Bladder microvascular endothelial cell (primary cell): ENCODE data around the gene MT1X. TPM values are rescaled to one million over a fixed set of nuclear protein-coding genes. Genes with fewer than 3 reads are reported as not detected.

Source experiments
- total RNA-seq: library from RNA; depleted of rRNA; stranded (reverse); fragments of >200 nt; gene quantifications from 2 replicates; pipeline ENCODE4 v1.2.3, GENCODE V29; 2014

The MT1X gene
- 7.9 and 13.8 TPM in 2 replicates for total RNA-seq

GRCh38 chr16:56681939-56682702, at the start of gene MT1X:
Gene MT1X, plus strand, starts transcription at chr16:56682470. Its CDS starts 71 bp downstream, at chr16:56682541.

GRCh38 chr16:56637814-56638750, 44.2 kb upstream of the MT1X start, which contains the start of gene MT1A:
Gene MT1A, plus strand, starts transcription at chr16:56638666. Its CDS starts 73 bp downstream, at chr16:56638739.

GRCh38 chr16:56651586-56651985, 30.7 kb upstream of the MT1X start, which contains the start of gene MT1B:
Gene MT1B, plus strand, starts transcription at chr16:56651886. Its CDS starts 68 bp downstream, at chr16:56651954.

GRCh38 chr16:56657555-56658326, 24.5 kb upstream of the MT1X start, which contains the start of gene MT1F:
Gene MT1F, plus strand, starts transcription at chr16:56657959. Its CDS starts 100 bp downstream, at chr16:56658059.

GRCh38 chr16:56667581-56668571, 14.4 kb upstream of the MT1X start, which contains the start of gene MT1G:
Gene MT1G, minus strand, starts transcription at chr16:56668065. Its CDS starts 72 bp downstream, at chr16:56667993.

GRCh38 chr16:56669005-56669839, 13.0 kb upstream of the MT1X start, which contains the start of gene MT1H:
Gene MT1H, plus strand, starts transcription at chr16:56669814. Its CDS starts 71 bp downstream, at chr16:56669885.

GRCh38 chr16:56729735-56730662, 47.7 kb downstream of the MT1X start, which contains the start of gene NUP93:
Gene NUP93, plus strand, starts transcription at chr16:56730129. Its CDS starts 18,119 bp downstream, at chr16:56748248.

Other genes starting within 250 kb of the MT1X start
- gene NUDT21, start 231.1 kb upstream of the MT1X start, total RNA-seq = 53.3 and 73.9 TPM in 2 replicates
- 62.7 and 120 TPM in 2 replicates for gene OGFOD1, start 230.9 kb upstream of the MT1X start, total RNA-seq
- gene BBS2, start 162.4 kb upstream of the MT1X start, total RNA-seq = 26.4 and 34.7 TPM in 2 replicates
- not detected in 2 replicates for gene MT4, start 117.4 kb upstream of the MT1X start, total RNA-seq
- not detected in 2 replicates for gene MT3, start 92.9 kb upstream of the MT1X start, total RNA-seq
- 41.6 and 86.4 TPM in 2 replicates for gene MT2A, start 73.9 kb upstream of the MT1X start, total RNA-seq
- gene MT1E, start 56.7 kb upstream of the MT1X start, total RNA-seq = 64.6 and 115 TPM in 2 replicates
- 2.5 and 4.2 TPM in 2 replicates for gene MT1M, start 49.8 kb upstream of the MT1X start, total RNA-seq
- 0.65 and 0.69 TPM in 2 replicates for gene MT1A, start 43.8 kb upstream of the MT1X start, total RNA-seq
- gene MT1B, start 30.6 kb upstream of the MT1X start, total RNA-seq = not detected in 2 replicates
- gene MT1F, start 24.5 kb upstream of the MT1X start, total RNA-seq = 0.69 and 1.5 TPM in 2 replicates
- not detected in 2 replicates for gene MT1G, start 14.4 kb upstream of the MT1X start, total RNA-seq
- not detected in 2 replicates for gene MT1H, start 12.7 kb upstream of the MT1X start, total RNA-seq
- 67.8 and 83.1 TPM in 2 replicates for gene NUP93, start 47.7 kb downstream of the MT1X start, total RNA-seq
- gene SLC12A3, start 182.7 kb downstream of the MT1X start, total RNA-seq = not detected in 2 replicates
- 38.7 and 106 TPM in 2 replicates for gene HERPUD1, start 249.7 kb downstream of the MT1X start, total RNA-seq